Measurements from ENCODE around the gene TSHZ1.

Gene TSHZ1

DNA sequence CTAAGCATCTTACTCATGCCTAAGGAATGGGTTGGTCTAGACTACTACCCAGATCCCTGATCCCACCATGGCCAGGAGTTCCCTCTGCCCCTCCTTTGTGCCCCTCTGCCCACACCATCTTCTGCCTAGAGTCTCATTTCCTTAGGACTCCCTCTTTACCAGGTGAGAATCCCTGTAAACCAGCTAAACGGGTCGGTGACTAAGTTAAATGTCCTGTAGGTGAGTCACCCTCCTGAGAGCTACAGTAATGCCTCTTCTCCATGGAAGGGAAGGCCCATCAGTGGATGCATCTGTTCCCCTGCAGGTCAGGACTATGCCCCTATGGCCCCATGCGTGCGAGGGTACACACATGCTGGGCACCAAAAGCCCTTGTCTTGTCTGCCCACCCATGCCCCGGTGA, 27.1 kb upstream of the TSHZ1 start:
- TF ChIP-seq FOXP2 (optimal IDR thresholded peaks at IDR 0.05; ENCODE audit: borderline replicate concordance, extremely low read depth, extremely low read length, insufficient read depth) (no peak), SIN3A (IDR thresholded peaks at IDR 0.05; ENCODE audit: borderline replicate concordance, insufficient read depth, low read length) (no peak), POLR2AphosphoS5 (IDR thresholded peaks at IDR 0.05; ENCODE audit: low read depth, low read length) (no peak), TAF1 (IDR thresholded peaks at IDR 0.05; ENCODE audit: borderline replicate concordance, insufficient read depth, low read length) (no peak), REST (IDR thresholded peaks at IDR 0.05; ENCODE audit: insufficient read depth in 1 of 2, low read depth in 2 of 2, low read length in 2 of 2) (no peak)

GRCh38 chr18:75183973-75184493, 26.6 kb upstream of the TSHZ1 start:
- TF ChIP-seq REST (IDR thresholded peaks at IDR 0.05; ENCODE audit: insufficient read depth in 1 of 2, low read depth in 2 of 2, low read length in 2 of 2) (no peak), FOXP2 (optimal IDR thresholded peaks at IDR 0.05; ENCODE audit: borderline replicate concordance, extremely low read depth, extremely low read length, insufficient read depth) (no peak), TAF1 (IDR thresholded peaks at IDR 0.05; ENCODE audit: borderline replicate concordance, insufficient read depth, low read length) (no peak), POLR2AphosphoS5 (IDR thresholded peaks at IDR 0.05; ENCODE audit: low read depth, low read length) (no peak), SIN3A (IDR thresholded peaks at IDR 0.05; ENCODE audit: borderline replicate concordance, insufficient read depth, low read length) (no peak)

GRCh38 chr18:75185460-75185859, 25.1 kb upstream of the TSHZ1 start:
- TF ChIP-seq FOXP2 (optimal IDR thresholded peaks at IDR 0.05; ENCODE audit: borderline replicate concordance, extremely low read depth, extremely low read length, insufficient read depth): no peak
- TF ChIP-seq SIN3A (IDR thresholded peaks at IDR 0.05; ENCODE audit: borderline replicate concordance, insufficient read depth, low read length): no peak
- no peak for TF ChIP-seq POLR2AphosphoS5 (IDR thresholded peaks at IDR 0.05; ENCODE audit: low read depth, low read length)
- no peak for TF ChIP-seq REST (IDR thresholded peaks at IDR 0.05; ENCODE audit: insufficient read depth in 1 of 2, low read depth in 2 of 2, low read length in 2 of 2)
- no peak for TF ChIP-seq TAF1 (IDR thresholded peaks at IDR 0.05; ENCODE audit: borderline replicate concordance, insufficient read depth, low read length)

DNA sequence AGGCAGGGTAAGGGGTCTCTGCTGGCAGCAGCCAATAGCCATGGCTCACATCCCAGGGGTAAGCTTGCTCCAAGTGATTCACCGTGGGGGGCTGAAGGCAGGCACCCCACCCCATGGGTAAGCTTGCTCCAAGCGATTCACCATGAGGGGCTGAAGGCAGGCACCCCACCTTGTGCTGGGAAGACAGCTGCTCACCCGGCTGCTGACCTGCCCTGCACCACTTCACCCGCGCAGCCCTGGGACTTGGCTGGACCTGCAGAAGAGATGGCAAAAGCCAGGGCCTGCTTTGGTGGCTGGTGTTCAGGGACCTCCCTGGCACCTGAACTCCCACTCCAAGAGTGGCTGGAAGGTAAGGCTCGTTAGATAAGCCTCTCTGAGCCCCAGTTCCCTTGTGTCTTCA, 20.9 kb upstream of the TSHZ1 start:
- TF ChIP-seq FOXP2 (optimal IDR thresholded peaks at IDR 0.05; ENCODE audit: borderline replicate concordance, extremely low read depth, extremely low read length, insufficient read depth) (no peak), POLR2AphosphoS5 (IDR thresholded peaks at IDR 0.05; ENCODE audit: low read depth, low read length) (no peak), REST (IDR thresholded peaks at IDR 0.05; ENCODE audit: insufficient read depth in 1 of 2, low read depth in 2 of 2, low read length in 2 of 2) (no peak), SIN3A (IDR thresholded peaks at IDR 0.05; ENCODE audit: borderline replicate concordance, insufficient read depth, low read length) (no peak), TAF1 (IDR thresholded peaks at IDR 0.05; ENCODE audit: borderline replicate concordance, insufficient read depth, low read length) (no peak)

- TF ChIP-seq REST (IDR thresholded peaks at IDR 0.05; ENCODE audit: insufficient read depth in 1 of 2, low read depth in 2 of 2, low read length in 2 of 2) (no peak), FOXP2 (optimal IDR thresholded peaks at IDR 0.05; ENCODE audit: borderline replicate concordance, extremely low read depth, extremely low read length, insufficient read depth) (no peak), POLR2AphosphoS5 (IDR thresholded peaks at IDR 0.05; ENCODE audit: low read depth, low read length) (no peak), TAF1 (IDR thresholded peaks at IDR 0.05; ENCODE audit: borderline replicate concordance, insufficient read depth, low read length) (no peak), SIN3A (IDR thresholded peaks at IDR 0.05; ENCODE audit: borderline replicate concordance, insufficient read depth, low read length) (no peak)
Measured at GRCh38 chr18:75192899-75193298, 17.7 kb upstream of the TSHZ1 start.
